ENCODE results near the gene KATNAL2.
"Not testable (repeated sequence)": the region's sequence is repeated elsewhere in the genome, so short reads cannot be mapped to it uniquely, and the experiment has no call there.

GRCh38 chr18:46969551-46969950, 52.1 kb downstream of the KATNAL2 start:
- TF ChIP-seq POLR2AphosphoS5, TAF1, POLR2A (IDR thresholded peaks at IDR 0.05; ENCODE audit: low read depth, low read length): not testable (repeated sequence)
